GM19193 (cell line): ENCODE measurements around the gene FHL2.

Experiments
- POLR2A ChIP-seq: IDR thresholded peaks from 4 replicates; pipeline ENCODE4 v1.6.1; 2011; ENCODE audit not compliant: insufficient read depth, insufficient read length; ENCODE audit errors: extremely low read depth

Gene FHL2

DNA sequence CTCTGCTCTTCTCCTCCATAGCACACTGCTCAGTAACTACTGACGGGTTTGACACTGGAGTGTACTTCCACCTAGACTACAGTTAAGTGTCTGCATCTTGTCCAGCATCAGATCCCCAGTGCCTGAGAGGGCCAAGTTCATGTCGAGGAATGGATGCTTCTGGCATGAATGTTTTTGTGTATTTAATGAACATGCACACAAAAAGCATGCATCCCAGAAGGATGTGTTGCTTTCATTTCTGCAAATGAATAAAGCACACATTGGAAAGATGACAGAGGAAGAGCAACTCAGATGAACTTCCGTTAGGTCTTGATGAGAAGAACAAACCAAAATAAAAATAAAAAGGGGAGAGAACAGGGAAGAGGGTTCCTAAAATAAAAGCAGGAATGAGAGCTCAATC is 33.6 kb downstream of the FHL2 start:
- TF ChIP-seq POLR2A, result no peak

- TF ChIP-seq POLR2A, result no peak
Measured at GRCh38 chr2:105364436-105365139, 34.3 kb downstream of the FHL2 start.

- TF ChIP-seq POLR2A, result no peak
Measured at GRCh38 chr2:105362862-105363591, 35.8 kb downstream of the FHL2 start.

GRCh38 chr2:105361102-105361889 is 37.6 kb downstream of the FHL2 start:
- TF ChIP-seq POLR2A, result no peak

- TF ChIP-seq POLR2A, result no peak
Measured at GRCh38 chr2:105358593-105358992, 40.3 kb downstream of the FHL2 start.

GRCh38 chr2:105357122-105357521 is 41.7 kb downstream of the FHL2 start:
- no peak for TF ChIP-seq POLR2A

- TF ChIP-seq POLR2A, result no peak
Measured at GRCh38 chr2:105344704-105345345, 54.0 kb downstream of the FHL2 start.

DNA sequence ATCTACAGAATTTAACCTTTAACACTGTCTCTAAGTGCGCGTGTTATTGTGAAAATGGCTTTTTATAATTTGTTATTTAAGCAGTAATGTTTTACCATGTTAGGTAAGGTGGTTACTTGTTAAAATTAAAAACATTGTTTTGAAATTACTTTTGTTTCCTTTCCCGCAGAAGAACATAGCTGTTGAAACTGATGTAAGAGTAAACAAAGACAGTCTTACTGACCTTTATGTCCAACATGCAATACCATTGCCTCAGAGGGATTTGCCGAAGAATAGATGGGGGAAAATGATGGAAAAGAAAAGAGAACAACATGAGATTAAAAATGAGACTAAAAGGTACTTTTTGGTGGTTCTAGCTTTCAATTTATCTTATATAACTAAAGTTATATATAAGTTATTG is 59.4 kb downstream of the FHL2 start:
- no peak for TF ChIP-seq POLR2A

DNA sequence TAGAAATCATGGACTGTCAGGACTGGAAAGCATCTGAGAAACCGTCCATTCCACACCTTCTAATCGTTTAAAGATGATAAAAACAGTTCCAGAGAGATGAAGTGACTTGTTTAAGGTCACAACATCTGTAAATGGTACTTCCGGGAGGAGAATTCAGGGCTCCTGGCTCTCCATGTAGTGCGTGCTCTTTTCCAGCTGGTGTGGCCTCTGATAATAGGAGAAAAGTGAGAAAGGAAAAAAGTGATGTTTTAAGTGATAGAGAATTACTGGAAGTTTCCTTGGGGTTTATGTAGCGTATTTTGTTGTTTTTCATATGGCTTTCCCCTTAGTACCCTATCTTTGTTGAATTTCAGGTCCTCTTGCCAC is 60.8 kb downstream of the FHL2 start:
- TF ChIP-seq POLR2A, result no peak

- peak; percentile 69 for TF ChIP-seq POLR2A
Measured at GRCh38 chr2:105337122-105338019, 61.5 kb downstream of the FHL2 start, which contains the start of gene C2orf49. Gene C2orf49 (plus strand): TSS chr2:105337540. CDS start chr2:105337588, 48 bp downstream.

GRCh38 chr2:105336786-105337121 is 62.1 kb downstream of the FHL2 start:
- TF ChIP-seq POLR2A, result no peak

- no peak for TF ChIP-seq POLR2A
Measured at GRCh38 chr2:105335469-105335868, 63.4 kb downstream of the FHL2 start.

- TF ChIP-seq POLR2A, result no peak
Measured at GRCh38 chr2:105334211-105334610, 64.6 kb downstream of the FHL2 start.
